Stimulated activated CD4-positive, alpha-beta T cell treated with anti-CD3 and anti-CD28 coated beads, Interleukin-15, amount 100 ng/mL, for 24 hours (primary cell): Measurements from ENCODE around the gene RRP1.

ENCODE experiments used
- DNase-seq: peaks from one replicate; pipeline ENCODE4 v3.0.0-alpha.2; 2020

RRP1 gene

DNA sequence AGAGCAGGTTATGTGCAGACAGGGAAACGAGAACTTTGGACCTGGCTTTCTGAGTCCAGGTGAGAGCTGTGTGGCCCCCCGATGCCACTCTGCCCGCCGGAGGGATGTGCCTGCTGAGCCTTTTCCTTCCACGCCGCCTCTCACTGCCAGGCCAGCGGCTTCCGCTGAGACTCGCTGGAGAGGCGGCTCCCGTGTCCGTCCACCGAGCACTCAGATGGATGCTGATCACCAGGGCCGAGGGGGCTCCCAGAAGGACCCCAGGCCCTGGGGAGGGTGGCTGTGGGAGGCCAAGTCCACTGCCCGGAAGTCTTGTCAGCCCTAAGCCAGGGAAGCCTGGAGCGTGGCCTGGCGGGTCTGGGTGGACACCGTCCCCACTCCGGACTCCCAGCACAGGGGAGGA is 29.7 kb upstream of the RRP1 start:
- no peak for DNase-seq

- DNase-seq = no peak
These were observed 28.9 kb upstream of the RRP1 start for GRCh38 chr21:43760391-43760958.

DNA sequence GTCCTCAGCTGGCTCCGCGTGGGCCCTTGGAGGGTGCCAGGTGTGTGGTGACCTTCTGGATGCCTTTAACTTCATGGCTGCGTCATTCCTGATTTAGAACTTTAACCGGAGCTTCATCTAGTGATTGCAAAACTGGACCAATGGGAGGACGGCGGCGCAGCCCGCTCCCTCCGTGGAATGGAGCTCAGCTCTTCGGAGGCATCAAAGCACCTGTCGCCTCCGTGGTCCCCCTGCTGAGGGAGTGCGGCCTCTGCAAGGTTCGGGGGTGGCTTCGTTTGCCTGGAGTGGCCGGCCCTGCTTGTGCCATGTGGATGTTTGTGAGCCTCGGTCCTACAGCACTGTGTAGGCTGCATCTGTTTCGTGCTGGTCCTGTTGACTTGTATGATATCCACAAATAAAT is 27.5 kb upstream of the RRP1 start:
- no peak for DNase-seq

DNA sequence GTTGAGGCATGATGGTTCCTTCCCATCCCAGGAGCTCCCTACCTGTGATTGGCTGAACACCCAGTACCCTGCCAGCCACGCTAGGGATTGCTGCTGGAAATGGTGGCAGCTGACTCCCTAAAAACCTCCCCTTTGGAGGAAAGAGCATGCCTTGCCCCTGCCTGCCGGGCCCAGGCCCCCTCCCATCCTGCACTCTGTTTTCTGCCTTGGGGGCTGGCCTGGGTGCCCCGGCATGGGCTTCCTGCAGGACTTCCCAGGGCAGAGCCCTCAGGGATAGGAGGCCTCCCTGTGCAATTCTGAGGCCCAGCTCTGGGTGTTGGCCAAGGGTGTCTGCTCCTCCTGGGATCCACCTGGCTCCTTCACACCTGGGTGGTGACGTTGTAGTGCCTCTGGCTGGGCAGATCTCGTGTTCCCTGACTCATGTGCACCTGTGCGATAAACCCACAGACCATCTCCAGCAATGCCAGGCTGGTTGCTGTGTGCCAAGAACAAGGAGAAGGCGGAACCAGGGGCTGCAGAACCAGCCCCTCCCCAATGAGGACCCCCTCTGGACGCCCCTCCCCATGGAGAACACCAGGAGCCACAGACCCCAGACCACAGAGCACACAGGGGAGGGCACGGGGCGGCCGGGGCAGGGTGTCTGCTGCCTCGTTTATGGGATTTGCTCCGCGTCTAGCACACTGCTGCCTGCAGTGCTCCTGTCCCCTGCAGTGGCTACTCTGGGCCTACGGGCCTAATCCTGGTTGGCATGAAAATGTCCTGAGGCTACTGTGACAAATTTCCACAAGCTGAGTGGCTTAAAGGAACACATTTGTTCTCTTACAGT is 26.9 kb upstream of the RRP1 start:
- no peak for DNase-seq

- DNase-seq = no peak
These were observed 25.4 kb upstream of the RRP1 start for GRCh38 chr21:43763901-43764523.

GRCh38 chr21:43764576-43765495 is 24.5 kb upstream of the RRP1 start:
- DNase-seq = no peak

DNA sequence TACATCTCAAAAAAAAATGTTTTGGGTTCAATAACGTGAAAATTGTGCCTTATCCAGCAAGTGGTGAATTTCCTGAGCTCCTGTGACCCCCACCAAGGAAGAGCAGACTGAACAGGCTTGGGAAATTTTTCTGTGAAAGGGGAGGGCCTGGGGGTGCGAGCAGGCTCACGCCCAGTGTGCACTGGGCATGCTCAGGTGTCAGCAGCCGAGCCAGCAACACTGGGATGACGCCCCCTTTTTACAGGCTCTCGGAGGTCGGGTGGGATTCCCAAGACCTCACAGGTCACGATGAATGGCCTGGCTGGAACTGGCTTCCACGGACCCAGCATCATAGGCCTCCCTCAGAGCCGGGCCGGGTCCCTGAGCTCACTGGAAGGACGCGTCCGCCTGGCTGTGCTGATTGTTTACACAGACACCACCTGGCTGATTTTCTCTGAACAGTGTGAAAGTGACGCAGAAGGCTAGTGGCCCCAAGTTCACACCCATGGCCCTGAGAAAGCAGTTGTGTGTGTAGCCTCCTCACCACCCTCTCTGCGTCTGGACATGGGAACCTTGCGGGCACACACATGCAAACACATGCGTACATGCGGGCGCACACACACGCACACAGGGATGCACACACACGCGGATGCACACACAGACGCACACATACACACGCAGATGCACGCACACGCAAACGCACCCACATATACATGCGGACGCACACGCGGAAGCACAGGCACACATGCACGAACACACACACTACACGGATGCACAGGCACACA is 22.5 kb upstream of the RRP1 start:
- DNase-seq = no peak

- no peak for DNase-seq
These were observed 21.8 kb upstream of the RRP1 start for GRCh38 chr21:43767498-43767983.

DNA sequence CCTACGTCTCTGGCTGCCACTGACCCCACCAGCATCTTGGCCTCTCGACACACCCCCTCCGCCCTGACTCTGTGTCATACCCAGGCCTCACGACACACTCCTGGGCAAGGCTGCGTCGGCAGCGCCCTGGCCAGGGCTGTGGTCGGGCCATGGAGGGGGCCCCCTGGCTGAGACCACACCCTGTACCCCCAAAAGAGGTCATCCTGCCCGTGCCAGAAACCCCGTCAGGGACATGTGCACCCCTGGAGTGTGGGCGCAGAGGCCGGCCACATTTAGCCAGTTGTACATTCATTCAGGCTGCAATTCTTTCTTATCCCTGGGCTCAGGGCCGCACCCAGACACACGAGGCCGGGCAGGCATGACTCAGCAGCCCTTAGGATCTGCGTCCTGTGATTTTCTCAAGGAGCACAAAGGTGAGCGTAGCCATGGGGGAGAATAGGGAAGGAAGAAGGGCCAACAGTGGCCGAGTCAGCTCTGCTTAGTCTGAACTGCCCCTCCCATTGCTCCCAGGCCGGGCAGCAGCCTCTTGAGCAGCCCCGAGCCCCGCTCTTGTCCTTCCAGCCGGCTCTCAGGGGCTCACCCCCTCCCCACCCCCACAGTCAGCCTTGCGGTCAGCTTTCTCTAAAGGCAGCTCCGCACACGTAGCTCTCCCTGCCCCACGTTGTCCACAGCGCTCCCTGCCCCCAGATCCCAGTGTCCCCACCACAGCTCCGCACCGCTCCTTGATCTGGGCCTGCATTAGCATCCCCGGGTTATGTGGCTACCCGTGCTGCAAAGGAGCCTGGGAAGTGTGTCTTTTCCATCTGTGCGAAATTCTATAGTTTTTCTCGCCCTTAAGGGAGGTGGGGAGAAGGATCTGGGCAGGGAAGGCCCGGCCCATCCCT is 21.2 kb upstream of the RRP1 start:
- DNase-seq = no peak

DNA sequence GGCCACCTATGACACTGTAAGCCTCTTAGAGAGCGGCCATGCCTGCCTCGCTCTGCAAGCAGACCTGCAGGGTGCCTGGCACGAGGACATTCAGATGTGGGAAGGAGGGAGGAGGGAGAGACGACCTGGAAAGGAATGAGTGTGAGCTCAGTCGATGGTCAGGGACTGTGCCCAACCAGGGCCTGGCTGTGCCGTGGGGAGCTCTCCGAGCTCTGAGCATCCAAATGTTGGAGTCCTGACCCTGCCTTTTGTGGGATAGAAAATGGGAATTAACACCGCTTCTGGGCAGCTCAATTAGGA is 20.6 kb upstream of the RRP1 start:
- DNase-seq = no peak

DNA sequence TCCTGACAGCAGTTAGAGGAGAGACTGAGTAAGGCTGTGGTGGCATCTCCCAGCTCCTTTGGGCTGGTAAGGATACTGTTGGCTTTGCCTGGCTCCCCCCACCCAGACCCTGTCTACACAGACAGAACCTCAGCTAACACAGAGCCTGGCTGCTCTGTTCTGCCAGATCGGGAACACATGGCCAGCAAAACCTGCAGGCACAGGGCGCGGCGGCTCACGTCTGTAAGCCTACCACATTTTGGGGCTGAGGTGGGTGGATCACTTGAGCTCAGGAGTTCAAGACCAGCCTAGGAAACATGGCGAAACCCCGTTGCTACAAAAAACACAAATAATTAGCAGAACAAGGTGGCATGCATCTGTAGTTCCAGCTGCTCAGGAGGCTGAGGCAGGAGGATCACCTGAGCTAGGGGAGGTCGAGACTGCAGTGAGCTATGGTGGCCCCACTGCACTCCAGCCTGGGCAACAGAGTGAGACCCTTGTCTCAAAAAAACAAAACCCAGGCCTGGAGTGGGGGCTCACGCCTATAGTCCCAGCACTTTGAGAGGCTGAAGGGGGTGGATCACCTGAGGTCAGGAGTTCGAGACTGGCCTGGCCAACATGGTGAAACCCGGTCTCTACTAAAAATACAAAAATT is 19.9 kb upstream of the RRP1 start:
- no peak for DNase-seq

DNA sequence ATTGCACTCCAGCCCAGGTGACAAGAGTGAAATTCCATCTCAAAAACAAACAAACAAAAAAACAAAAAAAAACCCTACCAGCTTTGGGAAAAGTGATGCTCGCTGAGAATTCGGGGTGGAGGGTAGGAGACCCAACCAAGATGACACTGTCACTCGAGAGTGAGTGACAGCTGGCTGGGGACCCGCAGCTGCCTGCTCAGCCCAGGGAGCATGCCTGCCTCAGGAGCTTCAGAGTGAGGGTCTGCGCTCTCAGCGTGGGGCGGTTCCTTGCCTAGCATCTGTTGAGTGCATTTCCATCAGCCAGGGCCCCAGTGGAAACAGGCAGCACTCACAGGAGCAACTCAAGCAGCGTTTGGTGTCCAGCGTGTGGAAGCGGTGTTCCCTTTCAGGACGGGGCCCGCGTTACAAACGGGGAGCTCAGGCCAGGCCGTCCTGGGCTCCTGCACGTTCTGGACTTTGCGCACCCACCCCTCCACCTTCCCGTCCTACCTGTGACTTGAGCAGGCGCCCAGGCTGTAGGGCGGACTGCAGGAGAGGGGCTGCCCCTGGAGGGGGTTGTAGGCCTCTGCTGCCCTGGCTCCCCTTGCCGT is 19.2 kb upstream of the RRP1 start:
- DNase-seq = no peak

DNA sequence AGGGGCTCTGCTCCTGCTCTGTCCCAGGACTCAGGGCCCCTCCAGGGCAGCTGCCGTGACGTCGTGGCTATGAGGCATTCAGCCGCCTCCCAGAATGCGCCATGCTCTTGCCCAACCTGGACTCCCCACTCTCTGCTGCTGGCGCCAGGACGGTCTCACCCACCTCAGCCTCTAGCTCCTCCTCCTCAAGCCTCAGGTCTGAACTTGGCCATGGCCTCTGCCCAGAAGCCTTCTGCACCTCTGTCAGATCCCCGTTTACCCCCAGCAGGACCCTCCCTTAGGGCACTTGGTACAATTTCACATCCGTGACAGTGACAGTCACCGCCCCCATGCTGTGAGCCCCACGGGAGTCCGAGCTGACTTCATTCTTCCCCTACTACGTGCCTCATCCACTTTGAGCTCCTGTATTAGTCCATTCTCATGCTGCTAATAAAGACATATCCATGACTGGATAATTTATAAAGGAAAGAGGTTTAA is 18.1 kb upstream of the RRP1 start:
- DNase-seq = no peak

- no peak for DNase-seq
These were observed 17.5 kb upstream of the RRP1 start for GRCh38 chr21:43771698-43772424.

DNA sequence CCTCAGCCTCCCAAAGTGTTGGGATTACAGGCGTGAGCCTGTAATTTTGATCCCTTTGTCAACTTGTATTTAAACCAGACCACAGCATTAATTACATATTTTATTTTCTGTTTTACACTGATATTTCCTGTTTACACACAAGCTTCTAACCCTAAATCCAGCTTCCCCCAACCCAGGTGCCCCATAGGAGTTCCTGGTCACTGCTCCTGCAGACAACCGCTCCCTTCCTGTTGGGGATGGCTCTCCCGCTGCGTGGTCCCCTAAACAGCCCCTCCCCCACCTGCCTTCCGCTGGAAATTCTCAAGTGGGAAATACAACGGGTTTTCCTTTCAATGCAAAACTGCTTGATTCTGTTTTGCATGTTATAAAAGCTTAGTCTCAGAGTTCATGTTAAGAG is 17.0 kb upstream of the RRP1 start:
- no peak for DNase-seq

DNA sequence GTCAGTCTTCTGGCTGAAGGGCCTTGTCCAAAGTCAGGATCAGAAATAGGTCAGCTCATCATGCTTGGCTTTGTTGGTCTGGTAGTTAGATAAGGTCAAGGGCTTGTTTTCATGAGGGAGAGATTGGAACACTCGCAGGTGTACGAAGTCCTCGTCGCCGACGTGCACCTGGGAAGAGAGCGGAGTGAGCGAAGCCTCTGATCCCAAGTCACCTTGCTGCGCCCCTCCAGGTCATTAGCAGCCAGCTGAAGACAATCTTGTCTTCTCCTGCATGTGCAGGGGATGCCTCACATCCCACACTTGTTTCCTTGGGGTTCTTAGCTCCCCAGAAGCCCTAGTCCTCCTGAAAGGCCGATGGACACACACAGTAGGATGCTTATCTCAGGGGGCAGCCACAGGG is 15.2 kb upstream of the RRP1 start:
- no peak for DNase-seq

GRCh38 chr21:43775190-43775589 is 14.2 kb upstream of the RRP1 start:
- no peak for DNase-seq

GRCh38 chr21:43775795-43776430 is 13.5 kb upstream of the RRP1 start, which contains the start of gene CSTB:
CSTB (minus strand) TSS chr21:43776308; CDS start chr21:43776269, 39 bp downstream.
- DNase-seq = peak; percentile 88

GRCh38 chr21:43777953-43778352 is 11.4 kb upstream of the RRP1 start:
- no peak for DNase-seq
